IPS-15b (cell line): Measurements from ENCODE around the gene VGLL2.

ENCODE experiments used
- H3K27me3 ChIP-seq: one replicate; pipeline ENCODE4 v1.6.1; 2013; ENCODE audit warnings: low read length; ENCODE audit not compliant: control insufficient read depth, insufficient read depth
- H3K36me3 ChIP-seq: one replicate; pipeline ENCODE4 v1.6.1; 2013; ENCODE audit warnings: low read length; ENCODE audit not compliant: control insufficient read depth, insufficient read depth
- H3K4me1 ChIP-seq: one replicate; pipeline ENCODE4 v1.6.1; 2013; ENCODE audit warnings: mild to moderate bottlenecking, low read length; ENCODE audit not compliant: control insufficient read depth, insufficient read depth
- H3K4me3 ChIP-seq: one replicate; pipeline ENCODE4 v1.5.1; 2013; ENCODE audit warnings: low read depth, low read length
- H3K9ac ChIP-seq: one replicate; pipeline ENCODE4 v1.6.1; 2013; ENCODE audit warnings: low read depth, mild to moderate bottlenecking, low read length
- H3K9me3 ChIP-seq: one replicate; pipeline ENCODE4 v1.6.1; 2013; ENCODE audit warnings: mild to moderate bottlenecking, low read length; ENCODE audit not compliant: control insufficient read depth, insufficient read depth

The VGLL2 gene

GRCh38 chr6:117304446-117304845, 39.1 kb downstream of the VGLL2 start:
- Histone ChIP-seq H3K4me1 (no peaks in the 10 kb centered on the region), H3K4me3 (no peak overlapping the region), H3K27me3 (no peaks in the 10 kb centered on the region), H3K9me3 (no peaks in the 10 kb centered on the region), H3K9ac (no peak overlapping the region), H3K36me3 (no peaks in the 10 kb centered on the region)

- no peaks in the 10 kb centered on the region for H3K4me1 ChIP-seq
- no peaks in the 10 kb centered on the region for H3K27me3 ChIP-seq
- no peak overlapping the region for H3K9ac ChIP-seq
- no peaks in the 10 kb centered on the region for H3K9me3 ChIP-seq
- H3K36me3 ChIP-seq, result no peaks in the 10 kb centered on the region
- H3K4me3 ChIP-seq, result no peak overlapping the region
Observed at GRCh38 chr6:117306227-117306790, 41.0 kb downstream of the VGLL2 start.

DNA sequence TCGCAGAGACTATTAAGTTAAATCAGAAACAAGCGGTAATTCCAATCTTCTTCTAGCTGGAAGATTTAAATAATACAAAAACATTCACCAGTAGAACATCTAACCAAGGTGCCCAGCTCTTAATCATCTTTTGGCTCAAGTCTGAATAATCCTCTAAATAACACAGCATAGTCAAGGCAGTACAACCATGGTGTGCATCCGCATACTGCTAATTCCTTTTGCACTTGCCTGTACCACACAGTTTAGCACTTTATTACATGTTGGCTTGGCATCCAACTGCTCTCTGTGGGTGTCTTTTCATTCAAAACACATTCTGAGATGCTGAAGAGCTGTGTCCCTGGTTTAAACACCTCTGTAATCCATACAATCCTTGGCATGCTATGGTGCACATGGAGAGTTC, 42.3 kb downstream of the VGLL2 start:
- H3K9ac ChIP-seq, result no peak overlapping the region

GRCh38 chr6:117309069-117309468, 43.7 kb downstream of the VGLL2 start:
- Histone ChIP-seq H3K27me3 (no peaks in the 10 kb centered on the region), H3K9me3 (no peaks in the 10 kb centered on the region), H3K9ac (no peak overlapping the region), H3K4me3 (no peak overlapping the region), H3K4me1 (peaks cover 3% of the 10 kb centered on the region), H3K36me3 (no peaks in the 10 kb centered on the region)

More for the DNA sequence above, 42.3 kb downstream of the VGLL2 start:
- Histone ChIP-seq H3K4me3 (no peak overlapping the region), H3K36me3 (no peaks in the 10 kb centered on the region), H3K9me3 (no peaks in the 10 kb centered on the region), H3K4me1 (peaks cover 3% of the 10 kb centered on the region), H3K27me3 (no peaks in the 10 kb centered on the region)

DNA sequence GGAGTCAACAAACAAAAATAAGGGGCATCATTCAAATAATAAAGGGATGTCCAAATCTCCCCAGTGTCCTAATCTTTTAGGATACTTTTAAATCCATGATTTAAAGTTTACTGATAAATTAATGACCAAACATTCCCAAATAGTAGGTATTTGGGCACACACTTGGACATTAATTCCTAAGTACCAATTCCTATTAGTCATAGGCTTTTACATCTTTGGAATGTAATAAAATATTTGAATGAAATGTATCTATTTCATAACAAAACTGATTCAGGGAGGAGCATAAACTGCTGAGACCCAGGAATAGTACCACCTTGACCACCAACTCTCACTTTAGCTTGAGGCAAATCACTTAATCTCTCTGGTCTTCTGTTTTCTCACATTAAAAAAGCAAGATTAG, 44.3 kb downstream of the VGLL2 start:
- Histone ChIP-seq H3K9ac (no peak overlapping the region), H3K4me1 (peaks cover 3% of the 10 kb centered on the region), H3K36me3 (no peaks in the 10 kb centered on the region), H3K27me3 (no peaks in the 10 kb centered on the region), H3K9me3 (no peaks in the 10 kb centered on the region), H3K4me3 (no peak overlapping the region)

GRCh38 chr6:117311310-117311709, 46.0 kb downstream of the VGLL2 start:
- Histone ChIP-seq H3K4me1 (peaks cover 3% of the 10 kb centered on the region), H3K9ac (no peak overlapping the region), H3K36me3 (no peaks in the 10 kb centered on the region), H3K4me3 (no peak overlapping the region), H3K27me3 (no peaks in the 10 kb centered on the region), H3K9me3 (no peaks in the 10 kb centered on the region)

GRCh38 chr6:117311726-117312125, 46.4 kb downstream of the VGLL2 start:
- H3K27me3 ChIP-seq, result no peaks in the 10 kb centered on the region
- H3K4me1 ChIP-seq, result peaks cover 3% of the 10 kb centered on the region
- no peaks in the 10 kb centered on the region for H3K36me3 ChIP-seq
- no peak overlapping the region for H3K4me3 ChIP-seq
- H3K9ac ChIP-seq, result no peak overlapping the region
- no peaks in the 10 kb centered on the region for H3K9me3 ChIP-seq

DNA sequence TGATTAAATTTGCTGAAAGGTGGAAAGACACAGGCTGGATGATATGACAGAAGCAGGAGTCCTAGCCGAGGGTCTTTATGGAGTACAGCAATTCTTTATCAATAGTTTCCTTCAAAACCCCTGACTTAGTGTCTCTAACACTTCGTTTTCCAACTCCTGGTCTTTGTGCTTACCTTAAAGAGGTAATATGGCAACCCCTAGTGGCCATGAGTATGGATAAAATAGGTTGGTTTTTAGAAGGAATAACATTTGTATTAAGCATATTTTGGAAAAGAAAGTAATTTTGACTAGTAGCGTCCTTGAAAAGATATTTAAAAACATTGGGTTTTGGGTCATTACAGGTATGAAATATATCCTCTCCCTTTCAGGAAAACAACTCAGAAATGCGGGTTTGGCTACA, 51.9 kb downstream of the VGLL2 start:
- Histone ChIP-seq H3K9ac (no peak overlapping the region), H3K4me1 (no peaks in the 10 kb centered on the region), H3K9me3 (no peaks in the 10 kb centered on the region)

More for the DNA sequence above, 51.9 kb downstream of the VGLL2 start:
- Histone ChIP-seq H3K36me3 (no peaks in the 10 kb centered on the region), H3K4me3 (no peak overlapping the region), H3K27me3 (no peaks in the 10 kb centered on the region)
